IPS-11a (cell line): ENCODE data around the gene PRAMEF17.
"Not testable (repeated sequence)": the region's sequence is repeated elsewhere in the genome, so short reads cannot be mapped to it uniquely, and the experiment has no call there.

ENCODE experiments used
- H3K4me3 ChIP-seq: one replicate; pipeline ENCODE4 v1.5.1; 2013; ENCODE audit warnings: low read depth, low read length, control low read depth

Gene PRAMEF17

DNA sequence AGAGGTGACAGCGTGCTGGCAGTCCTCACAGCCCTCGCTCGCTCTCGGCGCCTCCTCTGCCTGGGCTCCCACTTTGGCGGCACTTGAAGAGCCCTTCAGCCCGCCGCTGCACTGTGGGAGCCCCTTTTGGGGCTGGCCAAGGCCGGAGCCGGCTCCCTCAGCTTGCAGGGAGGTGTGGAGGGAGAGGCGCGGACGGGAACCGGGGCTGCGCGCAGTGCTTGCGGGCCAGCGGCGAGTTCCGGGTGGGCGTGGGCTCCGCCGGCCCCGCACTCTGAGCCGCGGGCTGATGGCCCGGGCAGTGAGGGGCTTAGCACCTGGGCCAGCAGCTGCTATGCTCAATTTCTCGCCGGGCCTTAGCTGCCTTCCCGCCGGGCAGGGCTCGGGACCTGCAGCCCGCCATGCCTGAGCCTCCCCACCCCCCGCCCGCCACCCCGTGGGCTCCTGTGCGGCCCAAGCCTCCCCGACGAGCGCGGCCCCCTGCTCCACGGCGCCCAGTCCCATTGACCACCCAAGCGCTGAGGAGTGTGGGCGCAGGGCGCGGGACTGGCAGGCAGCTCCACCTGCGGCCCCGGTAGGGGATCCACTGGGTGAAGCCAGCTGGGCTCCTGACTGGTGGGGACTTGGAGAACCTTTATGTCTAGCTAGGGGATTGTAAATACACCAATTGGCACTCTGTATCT is 49.8 kb downstream of the PRAMEF17 start:
- H3K4me3 ChIP-seq = not testable (repeated sequence)
